K562 (cell line): ENCODE data around the gene RUSC1. TPM values are rescaled to one million over a fixed set of nuclear protein-coding genes. Genes with fewer than 3 reads are reported as not detected.

ENCODE experiments used
- C11orf30 ChIP-seq: fragments of 450-650 bp; IDR thresholded peaks from 2 replicates; pipeline ENCODE4 v1.6.1; 2016; ENCODE audit warnings: low read depth, mild to moderate bottlenecking
- CBX5 ChIP-seq: IDR thresholded peaks from 2 replicates; pipeline ENCODE4 v1.6.1; 2014; ENCODE audit warnings: low read depth, borderline replicate concordance
- CCAR2 ChIP-seq: fragments of 200-400 bp; formaldehyde crosslinking; IDR thresholded peaks from 2 replicates; pipeline ENCODE4 v1.6.1; 2017; ENCODE audit warnings: mild to moderate bottlenecking, low read depth, low read length
- DACH1 ChIP-seq: fragments of 450-650 bp; IDR thresholded peaks from 2 replicates; pipeline ENCODE4 v1.6.1; 2018; ENCODE audit not compliant: partially characterized antibody
- FOXP4 ChIP-seq: sonication (generic); formaldehyde crosslinking; IDR thresholded peaks from 2 replicates; pipeline ENCODE4 v1.8.0; 2022; ENCODE audit warnings: mild to moderate bottlenecking, missing genetic modification reagents, borderline replicate concordance
- NR1H2 ChIP-seq: sonication (generic); formaldehyde crosslinking; IDR thresholded peaks from 2 replicates; pipeline ENCODE4 v1.4.0; 2020; ENCODE audit warnings: mild to moderate bottlenecking, missing genetic modification reagents
- RBM14 ChIP-seq: fragments of 200-400 bp; formaldehyde crosslinking; IDR thresholded peaks from 2 replicates; pipeline ENCODE4 v1.6.1; 2018; ENCODE audit warnings: low read depth, mild to moderate bottlenecking, low read length, moderate library complexity, borderline replicate concordance; ENCODE audit not compliant: insufficient read depth
- SIX5 ChIP-seq, 2 experiments: IDR thresholded peaks; 2 replicates each; pipeline ENCODE4 v1.6.1; 2011; ENCODE audit warnings: low read length in 2 of 2, borderline replicate concordance in 1 of 2, low read depth in 1 of 2, mild to moderate bottlenecking in 1 of 2, moderate library complexity in 1 of 2; ENCODE audit not compliant: insufficient read depth in 1 of 2
- SP2 ChIP-seq: IDR thresholded peaks from 2 replicates; pipeline ENCODE4 v1.6.1; 2011; ENCODE audit warnings: mild to moderate bottlenecking, low read depth, low read length, moderate library complexity; ENCODE audit not compliant: poor library complexity, severe bottlenecking; ENCODE audit errors: extremely low read depth
- TCF15 ChIP-seq: fragments of 250-450 bp; sonication (Bioruptor Pico); IDR thresholded peaks from 2 replicates; pipeline ENCODE4 v1.8.0; 2022; ENCODE audit warnings: moderate library complexity, mild to moderate bottlenecking, inconsistent platforms
- TCF7L2 ChIP-seq: fragments of 150-350 bp; IDR thresholded peaks from 2 replicates; pipeline ENCODE4 v1.6.1; 2016; ENCODE audit warnings: low read depth, mild to moderate bottlenecking, low read length, moderate library complexity
- ZBTB5 ChIP-seq: fragments of 450-650 bp; IDR thresholded peaks from 2 replicates; pipeline ENCODE4 v1.6.1; 2017; ENCODE audit warnings: antibody characterized with exemption
- ZC3H8 ChIP-seq: fragments of 450-650 bp; IDR thresholded peaks from 2 replicates; pipeline ENCODE4 v1.6.1; 2017
- polyA plus RNA-seq, 8 experiments: library from polyadenylated mRNA; depleted of rRNA in 4 of 8; stranded (reverse) in 5 of 8; unstranded in 3 of 8; fragments of >200 nt; fragmentation: Nextera tagmentation in 2 of 8; fragmentation: Illumina TruSeq in 1 of 8; extraction: Ambion mirVana in 2 of 8; extraction: Trizol in 1 of 8; gene quantifications; 2 replicates each; pipeline versions ENCODE4 v1.2.1 to v1.2.3, GENCODE V29; 2011 to 2014; ENCODE audit warnings: inconsistent platforms in 1 of 8, missing spikeins in 1 of 8
- total RNA-seq, 7 experiments: library from RNA; depleted of rRNA in 6 of 7; stranded (reverse); fragments of >200 nt in 6 of 7; fragmentation: Illumina TruSeq in 2 of 7; extraction: Trizol in 2 of 7; gene quantifications; 2 replicates each; pipeline versions ENCODE4 v1.2.1 to v1.2.3, GENCODE V29; 2011 to 2021; ENCODE audit warnings: low replicate concordance in 1 of 7
- TF ChIP-seq, protein P1 (sequence below), 2 experiments: IDR thresholded peaks in 1 of 2; conservative IDR thresholded peaks in 1 of 2; 2 replicates each; pipeline ENCODE4 v1.6.1; 2016; ENCODE audit warnings: low read depth in 2 of 2, mild to moderate bottlenecking in 1 of 2, missing compliant biosample characterization in 1 of 2, missing genetic modification characterization in 1 of 2, moderate library complexity in 1 of 2
- TF ChIP-seq, protein P2 (sequence below): sonication (generic); formaldehyde crosslinking; IDR thresholded peaks from 2 replicates; pipeline ENCODE4 v1.5.0; 2020; ENCODE audit warnings: missing genetic modification reagents

The RUSC1 gene
- total and polyA plus RNA-seq, 9 of the 15 experiments (the other 6 are each of a cell fraction or from before 2014, with no cell fraction given), result 5.7 to 68.3 (median 33.6) TPM

DNA sequence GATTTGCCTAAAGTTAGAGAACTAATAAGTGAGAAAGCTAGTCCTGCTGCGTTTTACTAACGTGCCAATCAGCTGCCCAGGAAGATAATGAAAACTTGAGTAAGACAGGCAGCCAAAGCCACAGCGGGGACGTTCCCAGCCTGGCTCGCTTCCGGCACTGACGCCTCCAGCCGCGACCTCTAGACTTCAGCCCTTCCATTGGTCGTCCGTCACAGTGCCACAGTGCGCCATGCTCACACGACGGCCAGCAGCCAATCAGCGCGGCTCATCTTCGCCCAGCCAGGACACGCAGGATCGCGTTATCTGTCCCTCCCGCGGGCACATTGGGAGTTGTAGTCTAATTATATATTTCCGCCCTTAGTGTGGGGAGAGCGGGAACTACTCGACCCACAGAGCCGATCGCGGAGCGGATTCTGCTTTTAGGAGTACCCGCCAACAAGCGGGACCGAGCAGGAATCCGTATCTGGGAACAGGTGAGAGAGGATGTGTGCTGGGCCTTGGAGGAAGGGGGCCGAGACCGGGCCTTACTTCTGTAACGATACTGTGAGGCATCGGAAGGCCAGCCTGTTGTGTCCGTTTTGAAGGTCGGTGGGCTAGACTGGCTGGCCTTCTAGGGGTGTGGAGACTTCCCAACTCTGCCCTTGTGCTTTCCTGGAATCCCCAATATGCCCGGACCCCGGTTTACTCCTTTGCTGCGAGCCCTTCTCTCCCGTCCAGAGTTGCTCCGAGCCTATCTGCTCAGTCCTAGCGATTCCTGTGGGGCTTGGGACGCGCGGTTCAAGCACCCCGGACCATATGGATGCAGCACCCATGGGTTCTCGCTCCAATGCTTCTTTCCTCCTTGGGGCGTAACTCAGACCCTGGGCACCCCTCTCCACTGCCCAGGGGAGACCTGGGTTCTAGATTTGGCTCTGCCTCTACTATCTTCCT lies 11.9 kb upstream of the RUSC1 start, which contains the start of gene FDPS (continued):
- TF ChIP-seq ZC3H8, result no peak
- TF ChIP-seq CBX5, result no peak
- no peak for TF ChIP-seq NR1H2 (CRISPR knock-in tag)
- peak; percentile 87 to 88; a peak in 3 of 4 replicates for TF ChIP-seq SIX5 (IDR thresholded peaks at IDR 0.05; ENCODE audit: borderline replicate concordance in 1 of 2, insufficient read depth in 1 of 2, low read depth in 1 of 2, low read length in 2 of 2)
- 0 out of 2 replicates have a peak, but pooled peaks have one; percentile 7 for TF ChIP-seq ZBTB5
- TF ChIP-seq TCF15 (CRISPR knock-in tag), result no peak
- TF ChIP-seq, protein P1, sequence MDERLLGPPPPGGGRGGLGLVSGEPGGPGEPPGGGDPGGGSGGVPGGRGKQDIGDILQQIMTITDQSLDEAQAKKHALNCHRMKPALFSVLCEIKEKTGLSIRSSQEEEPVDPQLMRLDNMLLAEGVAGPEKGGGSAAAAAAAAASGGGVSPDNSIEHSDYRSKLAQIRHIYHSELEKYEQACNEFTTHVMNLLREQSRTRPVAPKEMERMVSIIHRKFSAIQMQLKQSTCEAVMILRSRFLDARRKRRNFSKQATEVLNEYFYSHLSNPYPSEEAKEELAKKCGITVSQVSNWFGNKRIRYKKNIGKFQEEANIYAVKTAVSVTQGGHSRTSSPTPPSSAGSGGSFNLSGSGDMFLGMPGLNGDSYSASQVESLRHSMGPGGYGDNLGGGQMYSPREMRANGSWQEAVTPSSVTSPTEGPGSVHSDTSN (CRISPR knock-in tag; IDR thresholded peaks at IDR 0.05; ENCODE audit: low read depth), result no peak
- TF ChIP-seq, protein P1 (tag; conservative IDR thresholded peaks at IDR 0.05; ENCODE audit: low read depth), result peak; percentile 67
- TF ChIP-seq C11orf30, result peak; percentile 95
- peak; percentile 82 for TF ChIP-seq DACH1
- TF ChIP-seq, protein P2, sequence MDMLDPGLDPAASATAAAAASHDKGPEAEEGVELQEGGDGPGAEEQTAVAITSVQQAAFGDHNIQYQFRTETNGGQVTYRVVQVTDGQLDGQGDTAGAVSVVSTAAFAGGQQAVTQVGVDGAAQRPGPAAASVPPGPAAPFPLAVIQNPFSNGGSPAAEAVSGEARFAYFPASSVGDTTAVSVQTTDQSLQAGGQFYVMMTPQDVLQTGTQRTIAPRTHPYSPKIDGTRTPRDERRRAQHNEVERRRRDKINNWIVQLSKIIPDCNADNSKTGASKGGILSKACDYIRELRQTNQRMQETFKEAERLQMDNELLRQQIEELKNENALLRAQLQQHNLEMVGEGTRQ, result peak; percentile 69
- TF ChIP-seq TCF7L2, result no peak
- 0 out of 2 replicates have a peak, but pooled peaks have one; percentile 37 for TF ChIP-seq FOXP4 (CRISPR knock-in tag)
- no peak for TF ChIP-seq CCAR2
- TF ChIP-seq RBM14, result no peak
- TF ChIP-seq SP2, result no peak
